Measurements from ENCODE around the gene RASAL2.

- TF ChIP-seq CTCF (IDR thresholded peaks at IDR 0.05) = no peak
- no peak for TF ChIP-seq POLR2AphosphoS5 (IDR thresholded peaks at IDR 0.05; ENCODE audit: low read depth, low read length)
- TF ChIP-seq SIN3A (IDR thresholded peaks at IDR 0.05; ENCODE audit: borderline replicate concordance, insufficient read depth, low read depth, low read length) = no peak
Measured at GRCh38 chr1:178118524-178118923, 24.6 kb downstream of the RASAL2 start.
